Measurements from ENCODE around the gene OGG1. TPM values are rescaled to one million over a fixed set of nuclear protein-coding genes. Genes with fewer than 3 reads are reported as not detected.
A peak's percentile ranks its signal among the peaks of the same experiment; 100 is the strongest.

OGG1 gene
- total RNA-seq, 1 donor = 32.1 TPM

DNA sequence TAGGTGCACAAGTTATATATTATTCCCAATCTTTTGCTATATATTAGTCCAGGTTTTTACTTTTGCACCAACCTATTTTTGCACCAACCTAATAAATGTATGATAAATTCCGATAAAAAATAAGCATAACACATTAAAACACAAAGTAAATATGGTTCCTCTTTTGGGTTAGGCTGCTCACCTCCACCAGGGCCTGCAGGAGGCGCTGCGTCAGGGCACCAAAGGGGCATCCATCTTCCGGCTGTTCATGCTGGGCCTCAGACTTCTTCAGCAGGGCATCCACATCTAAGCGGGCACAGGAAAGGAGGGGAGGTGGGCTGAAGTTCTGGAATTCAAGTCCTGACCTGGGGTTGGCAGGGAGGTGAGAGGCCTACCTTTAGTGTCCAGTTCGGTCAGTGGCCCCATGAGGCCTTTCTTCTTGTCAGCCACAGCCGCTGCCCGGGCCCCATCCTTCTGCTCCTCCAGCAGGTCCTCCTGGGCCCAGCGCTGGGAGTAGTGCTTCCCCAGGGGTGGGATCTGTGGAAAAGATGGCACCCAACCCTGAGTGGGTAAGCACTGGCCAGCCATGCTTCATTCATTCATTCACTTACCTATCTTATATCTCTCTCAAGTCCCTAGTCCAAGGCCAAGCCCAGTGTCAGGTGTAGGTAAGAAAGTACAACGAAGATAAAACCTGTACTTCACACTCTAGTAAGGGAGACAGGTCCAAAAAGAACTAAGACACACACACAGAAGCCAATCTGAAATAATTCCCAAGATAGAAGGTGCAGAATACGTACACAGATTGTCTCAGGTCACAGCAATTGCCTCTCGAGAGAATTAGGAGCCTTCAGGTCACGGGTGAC is 37.3 kb downstream of the OGG1 start:
- H3K4me3 ChIP-seq (ENCODE audit: low read depth, low read length) = no peak overlapping the region
- TF ChIP-seq, protein P1, sequence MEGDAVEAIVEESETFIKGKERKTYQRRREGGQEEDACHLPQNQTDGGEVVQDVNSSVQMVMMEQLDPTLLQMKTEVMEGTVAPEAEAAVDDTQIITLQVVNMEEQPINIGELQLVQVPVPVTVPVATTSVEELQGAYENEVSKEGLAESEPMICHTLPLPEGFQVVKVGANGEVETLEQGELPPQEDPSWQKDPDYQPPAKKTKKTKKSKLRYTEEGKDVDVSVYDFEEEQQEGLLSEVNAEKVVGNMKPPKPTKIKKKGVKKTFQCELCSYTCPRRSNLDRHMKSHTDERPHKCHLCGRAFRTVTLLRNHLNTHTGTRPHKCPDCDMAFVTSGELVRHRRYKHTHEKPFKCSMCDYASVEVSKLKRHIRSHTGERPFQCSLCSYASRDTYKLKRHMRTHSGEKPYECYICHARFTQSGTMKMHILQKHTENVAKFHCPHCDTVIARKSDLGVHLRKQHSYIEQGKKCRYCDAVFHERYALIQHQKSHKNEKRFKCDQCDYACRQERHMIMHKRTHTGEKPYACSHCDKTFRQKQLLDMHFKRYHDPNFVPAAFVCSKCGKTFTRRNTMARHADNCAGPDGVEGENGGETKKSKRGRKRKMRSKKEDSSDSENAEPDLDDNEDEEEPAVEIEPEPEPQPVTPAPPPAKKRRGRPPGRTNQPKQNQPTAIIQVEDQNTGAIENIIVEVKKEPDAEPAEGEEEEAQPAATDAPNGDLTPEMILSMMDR (IDR thresholded peaks at IDR 0.05; ENCODE audit: insufficient read depth, low read length) = peak; percentile 52
- no peak for DNase-seq (ENCODE audit: low read depth)

DNA sequence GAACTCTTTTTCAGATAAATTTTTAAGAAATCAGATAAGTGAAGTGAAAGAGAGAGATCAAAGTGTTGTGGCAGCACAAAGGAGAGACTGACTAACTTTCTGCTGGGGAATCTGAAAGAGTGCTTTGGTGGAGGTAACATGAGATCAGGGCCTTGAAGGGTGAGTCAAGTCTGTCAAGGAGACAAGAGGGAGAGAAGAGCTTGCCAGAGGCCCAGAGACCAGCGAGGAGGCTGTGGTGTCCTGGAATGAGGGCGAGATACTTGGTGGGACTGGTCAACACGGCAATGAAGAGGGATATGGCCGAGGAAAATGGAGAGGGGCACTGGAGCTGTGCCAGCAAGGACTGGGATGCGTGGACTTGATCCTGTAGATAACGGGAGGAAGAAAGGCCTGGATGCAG is 38.0 kb downstream of the OGG1 start:
- H3K4me3 ChIP-seq (ENCODE audit: low read depth, low read length) = no peak overlapping the region
- DNase-seq (ENCODE audit: low read depth) = no peak
- TF ChIP-seq, protein P1 (IDR thresholded peaks at IDR 0.05; ENCODE audit: insufficient read depth, low read length) = no peak

DNA sequence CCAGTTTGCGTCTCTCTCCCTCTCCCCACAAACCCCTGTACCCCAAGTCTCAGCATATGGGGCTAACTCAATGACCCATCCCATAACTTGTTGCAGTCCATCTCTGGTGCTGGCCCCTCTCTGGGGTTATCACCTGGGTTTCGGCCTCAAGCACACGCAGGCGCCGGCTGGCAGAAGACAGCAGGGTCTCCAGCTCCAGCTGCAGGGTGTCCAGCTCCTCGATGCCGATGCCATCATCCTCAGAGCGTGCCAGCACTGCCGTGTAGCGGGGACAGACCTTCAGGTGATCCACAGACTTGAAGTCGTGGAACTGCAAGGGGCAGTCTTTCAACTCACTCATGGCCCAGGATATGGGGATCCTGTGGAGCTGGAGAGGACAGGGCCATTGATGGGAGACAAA is 41.4 kb downstream of the OGG1 start:
- DNase-seq (ENCODE audit: low read depth) = no peak
- peak overlapping the region; percentile 99 for H3K4me3 ChIP-seq (ENCODE audit: low read depth, low read length)
- TF ChIP-seq, protein P1 (IDR thresholded peaks at IDR 0.05; ENCODE audit: insufficient read depth, low read length) = no peak

DNA sequence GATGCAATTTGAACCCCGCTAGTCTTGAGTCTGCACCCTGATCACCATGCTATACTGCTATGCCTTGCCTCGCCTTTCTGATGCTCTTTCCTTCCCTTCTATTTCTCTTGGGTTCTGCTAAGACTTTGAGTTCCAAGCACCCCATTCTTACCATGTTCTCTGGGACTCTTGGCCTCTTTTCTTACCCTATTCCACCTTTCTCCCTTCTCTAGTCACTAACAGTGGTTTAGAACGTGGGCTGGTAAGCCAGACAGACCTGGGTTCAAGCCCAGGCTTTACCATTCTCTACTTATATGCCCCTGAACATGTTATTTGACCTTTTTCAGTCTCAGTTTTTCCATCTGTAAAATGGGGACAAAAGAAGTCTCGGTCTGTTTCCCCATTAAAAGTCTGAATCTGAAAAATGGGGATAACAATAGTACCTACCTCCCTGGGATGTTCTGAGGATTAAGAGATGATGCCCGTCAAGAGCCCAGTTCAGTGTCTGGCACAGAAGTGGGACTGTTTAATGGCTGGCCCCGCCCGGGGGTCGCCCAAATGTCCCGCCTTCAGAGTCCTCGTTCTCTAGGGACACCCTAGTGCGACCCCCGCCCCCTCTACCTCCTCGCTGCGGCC is 42.1 kb downstream of the OGG1 start:
- TF ChIP-seq, protein P1 (IDR thresholded peaks at IDR 0.05; ENCODE audit: insufficient read depth, low read length) = no peak
- no peak for DNase-seq (ENCODE audit: low read depth)
- H3K4me3 ChIP-seq (ENCODE audit: low read depth, low read length) = peak overlapping the region; percentile 99

DNA sequence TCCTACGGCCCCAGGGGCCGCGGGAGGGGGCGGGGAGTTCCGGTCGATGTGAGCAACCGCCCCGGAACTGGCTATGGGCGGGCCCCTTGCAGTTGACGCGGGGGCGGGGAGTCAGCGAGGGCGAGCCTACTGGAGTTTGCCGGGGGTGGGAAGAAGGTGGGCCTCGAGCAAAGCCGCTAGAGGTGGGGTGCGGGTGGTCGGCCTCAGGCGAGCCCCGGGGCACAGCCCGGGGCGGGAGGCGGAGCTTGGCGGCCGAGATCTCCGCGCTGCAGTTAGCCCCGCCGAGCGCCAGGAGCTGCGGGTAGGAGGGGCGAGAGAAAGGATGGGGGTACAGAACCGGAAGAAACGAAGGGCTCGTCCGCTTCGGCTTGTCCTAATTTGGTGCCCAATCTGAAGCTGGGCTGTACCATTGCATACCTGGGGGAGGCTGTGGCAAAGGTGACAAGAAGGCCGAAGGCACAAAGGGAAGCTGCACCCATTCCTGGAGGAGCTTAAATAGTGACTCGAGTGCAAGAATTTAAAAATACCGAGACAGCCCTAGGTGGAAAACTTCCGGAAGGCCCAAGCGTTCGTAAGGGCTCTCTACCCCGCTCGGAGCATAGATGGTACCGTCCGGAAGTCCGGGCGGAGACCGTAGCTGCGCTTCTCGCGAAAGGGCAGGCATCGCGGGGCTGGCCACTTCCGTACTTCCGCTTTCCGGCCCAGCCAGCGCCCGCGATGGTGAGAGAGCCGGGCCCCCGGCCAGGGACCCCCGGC is 42.8 kb downstream of the OGG1 start, which contains the start of the genes ARPC4 and TADA3:
TSS of gene ARPC4 (plus strand) at position 678 of the 756 bp plus-strand sequence. CDS start at position 718, 40 bp downstream.
TSS of gene TADA3 (minus strand) at position 69 of the 756 bp plus-strand sequence. CDS start 1,007 bp downstream, outside the sequence.
- DNase-seq (ENCODE audit: low read depth) = peak; percentile 98
- H3K4me3 ChIP-seq (ENCODE audit: low read depth, low read length) = peak within 1 kb of the TSS; percentile 99

More for the DNA sequence above, 42.8 kb downstream of the OGG1 start, which contains the start of the genes ARPC4 and TADA3:
- TF ChIP-seq, protein P1 (IDR thresholded peaks at IDR 0.05; ENCODE audit: insufficient read depth, low read length) = peak; percentile 21

Data from fibroblast of the aortic adventitia (primary cell).